ENCODE measurements around the gene CREB5.
"Not testable (repeated sequence)": the region's sequence is repeated elsewhere in the genome, so short reads cannot be mapped to it uniquely, and the experiment has no call there.

CREB5 gene

DNA sequence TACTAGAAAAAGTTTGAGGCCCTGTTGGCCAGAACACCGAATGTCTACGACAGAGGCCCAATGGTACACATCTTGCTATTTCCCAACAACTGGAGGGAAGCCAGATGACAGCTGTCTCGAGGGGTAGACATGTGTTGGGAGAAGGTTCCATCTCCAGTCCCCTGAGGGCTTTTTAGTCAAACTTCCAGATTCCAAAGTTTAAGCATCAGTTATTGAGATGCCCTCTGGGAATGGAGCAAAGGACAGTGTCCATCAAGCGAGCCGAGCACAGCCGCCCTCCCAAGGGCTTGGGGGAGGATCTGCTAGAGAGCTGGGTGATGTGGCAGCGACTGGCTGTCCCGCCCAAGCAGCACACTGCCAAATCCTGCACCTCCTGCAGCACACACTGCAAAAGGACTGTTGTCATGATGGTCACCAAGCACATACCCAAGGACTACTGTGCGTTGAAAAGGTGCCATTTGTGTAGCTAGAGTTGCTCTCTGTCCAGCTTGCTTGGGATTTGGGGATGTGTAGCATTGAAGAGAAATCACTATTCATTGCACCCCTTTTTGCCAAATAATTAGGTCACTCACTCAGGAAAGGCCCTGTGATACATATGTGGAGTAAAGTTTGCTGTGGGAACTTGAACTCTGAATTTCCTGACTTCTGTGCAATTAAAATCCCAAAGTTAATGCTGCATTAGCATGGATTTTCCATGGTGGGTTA is 381.2 kb downstream of the CREB5 start:
- no peak for DNase-seq

DNA sequence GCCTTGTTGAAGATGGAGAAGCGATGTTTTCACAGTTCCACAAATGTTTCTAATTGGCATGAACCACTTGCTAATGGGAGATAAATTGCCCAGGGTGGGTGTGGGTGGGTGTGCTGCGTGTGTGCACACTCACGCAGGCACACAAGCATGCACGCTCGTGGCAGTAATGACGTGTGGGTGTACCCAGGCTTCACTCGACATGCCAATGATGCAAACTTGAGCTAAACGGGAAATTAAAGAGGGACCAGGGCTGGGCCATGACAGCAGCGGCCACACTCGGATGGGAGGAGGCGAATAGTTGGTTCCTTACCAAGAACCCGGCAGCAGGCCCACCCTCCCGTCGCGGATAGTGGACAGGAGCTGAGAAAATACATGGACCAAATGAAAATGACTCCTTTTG is 386.0 kb downstream of the CREB5 start:
- DNase-seq = no peak

DNA sequence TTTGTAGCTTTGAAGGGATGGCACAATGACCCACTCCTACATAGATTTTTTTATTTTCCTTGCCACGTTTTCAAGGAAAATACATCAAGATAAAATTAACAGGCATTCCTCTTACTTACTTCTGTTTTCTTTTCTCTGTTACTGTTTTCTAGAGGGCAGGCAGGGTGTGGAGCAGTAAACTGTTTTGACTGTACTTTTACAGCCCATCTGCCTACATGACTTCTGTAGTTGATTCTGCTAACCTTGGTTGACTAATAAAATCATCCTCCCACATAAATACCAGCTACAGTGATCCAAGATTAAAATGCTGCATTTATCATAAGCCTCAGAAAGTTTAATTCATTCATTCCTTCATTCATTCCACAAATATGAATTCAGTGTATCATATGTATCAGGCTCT is 387.3 kb downstream of the CREB5 start:
- no peak for DNase-seq

DNA sequence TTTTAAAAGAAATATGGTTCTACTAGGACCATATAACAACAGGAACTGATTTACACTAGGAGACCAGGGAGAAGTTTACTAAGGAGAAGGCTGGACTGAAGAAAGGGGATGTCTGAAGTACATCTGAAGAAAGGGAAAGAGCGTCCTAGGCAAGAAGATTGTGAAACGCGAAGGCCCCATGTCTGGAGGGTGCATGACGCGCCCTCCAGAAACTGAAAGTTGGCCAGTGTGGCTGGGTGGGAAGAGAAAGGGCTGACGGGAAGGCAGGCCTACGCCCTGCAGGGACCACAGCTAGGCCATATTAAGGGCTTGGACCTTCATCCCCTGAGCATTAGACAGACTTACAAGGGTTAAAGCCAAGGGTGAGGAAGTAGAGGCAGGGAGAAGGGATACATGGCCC is 387.8 kb downstream of the CREB5 start:
- no peak for DNase-seq

DNA sequence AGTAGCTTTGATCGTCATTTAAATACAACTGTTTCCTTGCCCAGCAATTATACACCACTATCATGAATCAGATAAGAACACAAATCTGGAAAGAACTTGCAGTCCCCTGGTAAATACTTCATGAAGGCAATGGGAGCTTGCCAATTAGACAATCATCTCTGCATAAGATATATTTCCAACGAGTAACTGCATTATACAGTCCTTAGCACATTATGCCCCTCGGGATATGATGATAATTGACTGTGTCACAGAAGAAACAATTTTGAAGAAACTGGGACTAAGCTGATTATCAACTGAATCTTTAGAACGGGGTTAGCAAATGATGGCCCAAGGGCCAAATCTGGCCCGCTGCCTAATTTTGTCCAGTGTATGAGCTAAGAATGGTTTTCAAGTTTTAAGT is 390.1 kb downstream of the CREB5 start:
- no peak for DNase-seq

DNA sequence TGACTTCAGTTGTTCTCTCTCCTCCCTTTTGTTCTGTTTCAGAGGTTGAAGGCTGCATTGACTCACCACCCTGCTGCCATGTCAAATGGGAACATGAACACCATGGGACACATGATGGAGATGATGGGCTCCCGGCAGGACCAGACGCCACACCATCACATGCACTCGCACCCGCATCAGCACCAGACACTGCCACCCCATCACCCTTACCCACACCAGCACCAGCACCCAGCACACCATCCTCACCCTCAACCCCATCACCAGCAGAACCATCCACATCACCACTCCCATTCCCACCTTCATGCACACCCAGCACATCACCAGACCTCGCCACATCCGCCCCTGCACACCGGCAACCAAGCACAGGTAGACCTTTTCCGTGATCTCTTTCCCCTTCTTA is 391.8 kb downstream of the CREB5 start:
- no peak for DNase-seq

DNA sequence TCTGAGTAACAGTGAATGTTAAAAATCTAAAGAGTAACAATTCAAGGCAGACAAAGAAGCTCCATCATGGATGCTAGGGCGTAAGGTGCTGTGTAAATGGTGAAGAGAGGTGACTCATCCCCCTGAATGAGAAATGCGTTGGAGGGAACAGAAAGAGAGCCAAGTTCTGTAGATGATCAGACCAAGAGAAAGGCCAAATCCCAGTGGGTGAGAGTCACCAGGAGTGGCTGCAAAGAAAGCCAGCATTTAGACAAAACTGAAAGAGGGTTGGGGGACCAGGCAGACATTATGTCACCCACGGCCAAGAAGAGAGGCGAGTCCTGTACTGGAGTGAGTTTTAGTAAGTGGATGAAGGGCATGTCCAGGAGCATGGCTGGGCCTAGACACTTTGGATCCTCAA is 392.7 kb downstream of the CREB5 start:
- DNase-seq = no peak

GRCh38 chr7:28806841-28807240 is 394.5 kb downstream of the CREB5 start:
- no peak for DNase-seq

DNA sequence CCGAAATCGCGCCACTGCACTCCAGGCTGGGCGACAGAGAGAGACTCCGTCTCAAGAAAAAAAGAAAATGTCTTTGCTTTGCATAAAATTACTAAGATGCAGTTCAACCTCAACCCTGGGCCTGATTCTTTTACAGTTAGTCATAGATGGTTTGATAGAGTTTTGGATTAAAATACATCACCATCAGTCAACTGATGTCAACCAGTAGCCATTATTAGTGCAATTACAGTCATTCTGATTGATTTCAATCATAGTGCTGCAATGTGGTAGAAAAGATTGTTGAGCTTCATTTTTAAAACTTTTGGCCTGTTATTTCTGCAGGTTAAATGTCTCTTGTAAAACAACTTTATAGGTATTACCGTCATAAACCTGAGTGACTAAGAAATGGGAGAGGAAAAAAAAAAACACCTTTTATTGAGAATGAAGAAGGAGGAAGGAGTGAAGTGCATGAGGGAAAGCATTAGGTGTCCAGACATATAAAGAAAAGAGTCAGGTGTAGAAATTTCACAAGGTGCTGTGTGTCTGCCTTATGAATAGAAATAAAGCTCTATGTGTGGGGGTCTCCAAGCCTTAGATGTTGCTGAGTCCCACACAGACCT is 395.2 kb downstream of the CREB5 start:
- no peak for DNase-seq

DNA sequence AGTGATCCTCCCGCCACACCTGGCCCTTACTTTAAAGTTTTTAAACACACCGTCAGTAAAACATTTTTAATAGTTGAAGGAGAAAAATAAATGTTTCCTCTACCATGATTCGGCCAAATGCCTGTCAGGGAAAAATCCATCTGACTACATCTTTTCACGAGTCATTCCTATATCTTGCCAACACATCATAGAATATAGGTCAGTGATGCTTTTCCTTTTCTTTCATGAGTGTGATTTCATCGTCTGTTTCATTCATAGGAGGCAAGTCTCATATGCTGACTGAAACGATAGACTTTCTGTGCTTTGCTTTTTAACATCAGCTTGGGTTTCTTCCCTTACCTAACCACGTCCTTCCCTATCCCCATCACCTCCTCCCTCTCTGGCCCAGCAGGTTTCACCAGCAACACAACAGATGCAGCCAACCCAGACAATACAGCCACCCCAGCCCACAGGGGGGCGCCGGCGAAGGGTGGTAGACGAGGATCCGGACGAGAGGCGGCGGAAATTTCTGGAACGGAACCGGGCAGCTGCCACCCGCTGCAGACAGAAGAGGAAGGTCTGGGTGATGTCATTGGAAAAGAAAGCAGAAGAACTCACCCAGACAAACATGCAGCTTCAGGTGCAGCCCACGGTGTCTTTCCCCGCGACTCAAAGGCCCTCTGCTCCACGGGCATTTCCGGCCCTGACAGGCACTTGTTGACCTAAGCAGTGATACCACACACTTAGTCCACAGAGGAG is 396.6 kb downstream of the CREB5 start:
- DNase-seq = no peak

GRCh38 chr7:28811008-28811407 is 398.7 kb downstream of the CREB5 start:
- DNase-seq = no peak

- no peak for DNase-seq
Measured at GRCh38 chr7:28811701-28812430, 399.5 kb downstream of the CREB5 start.

- no peak for DNase-seq
Measured at GRCh38 chr7:28812616-28813015, 400.3 kb downstream of the CREB5 start.

DNA sequence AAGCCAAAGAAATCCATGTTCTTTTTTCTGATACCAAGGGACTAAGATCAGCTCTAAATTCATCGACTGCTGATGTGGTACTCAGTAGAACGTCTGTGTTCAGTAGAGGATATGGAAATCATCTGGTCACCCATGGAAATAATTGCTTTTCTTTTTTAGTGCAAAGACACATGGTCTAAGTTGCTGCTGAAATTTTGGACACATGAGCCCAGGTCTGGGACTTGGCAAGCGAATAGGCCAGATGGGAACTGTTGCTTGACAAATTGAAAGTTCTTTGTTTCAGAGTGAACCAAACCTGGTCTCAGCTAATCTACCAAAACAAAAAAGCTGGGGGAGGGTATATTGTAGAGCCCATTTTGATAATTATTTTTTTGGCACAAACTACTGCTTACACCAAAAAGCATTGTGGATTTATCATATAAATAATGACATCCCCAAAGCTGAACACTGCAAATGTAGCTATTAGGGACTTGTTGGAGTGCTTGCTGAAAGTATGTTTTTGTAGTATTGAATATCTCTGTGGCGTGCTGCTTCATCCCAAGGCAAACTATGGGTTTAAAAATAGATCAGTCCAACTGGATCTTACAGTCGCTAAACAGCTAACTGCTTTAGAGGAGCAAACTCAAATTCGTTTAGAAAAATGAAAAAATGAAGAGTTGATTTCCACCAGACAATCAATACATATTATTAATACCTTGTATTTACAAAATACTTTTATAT is 401.1 kb downstream of the CREB5 start:
- DNase-seq = no peak

DNA sequence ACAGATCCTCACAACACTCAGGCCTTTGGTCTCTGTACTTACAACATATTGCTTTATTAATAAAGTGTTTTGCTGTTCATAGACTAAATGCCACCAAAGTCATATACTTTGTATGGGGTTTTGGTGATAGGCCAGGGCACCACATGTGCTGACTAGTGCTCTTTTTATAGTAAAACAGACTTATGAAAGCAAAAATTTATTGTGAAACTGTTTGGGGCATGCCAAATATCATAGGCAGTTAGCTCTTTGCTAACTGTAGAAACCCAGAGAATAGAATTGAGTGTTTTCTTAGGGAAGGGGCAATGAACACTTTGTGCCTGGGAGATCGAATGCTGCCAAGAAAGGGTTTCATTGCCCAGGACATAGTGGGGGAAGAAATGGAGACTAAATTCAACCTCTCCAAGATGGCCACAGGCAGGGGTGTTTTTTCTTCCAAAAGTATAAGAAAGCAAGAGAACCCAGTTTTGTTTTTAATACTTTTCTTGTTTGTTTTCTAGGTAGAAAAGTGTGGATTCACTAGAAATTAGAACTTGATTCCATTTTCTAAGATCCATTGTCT is 403.1 kb downstream of the CREB5 start:
- no peak for DNase-seq

DNA sequence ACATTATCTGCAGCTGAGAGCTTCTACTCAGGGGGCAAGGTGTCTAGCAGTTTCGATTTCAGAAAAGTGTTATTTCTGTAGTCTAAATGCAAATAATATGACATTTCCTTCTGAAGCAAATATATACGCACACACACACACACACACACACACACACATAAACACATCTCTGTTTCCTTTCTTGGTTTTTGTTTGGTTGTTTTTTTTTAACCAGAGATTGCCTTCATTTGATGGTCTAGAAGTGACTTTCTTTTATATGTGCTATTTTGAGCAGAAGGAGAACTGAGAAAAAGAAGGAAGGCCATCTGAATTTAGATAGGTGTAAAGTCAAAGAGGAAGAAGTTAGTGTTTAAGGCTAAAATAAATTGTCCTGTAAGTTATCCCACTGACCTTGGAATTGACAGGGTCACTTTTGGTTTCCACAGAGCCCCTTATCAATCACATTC is 403.6 kb downstream of the CREB5 start:
- DNase-seq = no peak

DNA sequence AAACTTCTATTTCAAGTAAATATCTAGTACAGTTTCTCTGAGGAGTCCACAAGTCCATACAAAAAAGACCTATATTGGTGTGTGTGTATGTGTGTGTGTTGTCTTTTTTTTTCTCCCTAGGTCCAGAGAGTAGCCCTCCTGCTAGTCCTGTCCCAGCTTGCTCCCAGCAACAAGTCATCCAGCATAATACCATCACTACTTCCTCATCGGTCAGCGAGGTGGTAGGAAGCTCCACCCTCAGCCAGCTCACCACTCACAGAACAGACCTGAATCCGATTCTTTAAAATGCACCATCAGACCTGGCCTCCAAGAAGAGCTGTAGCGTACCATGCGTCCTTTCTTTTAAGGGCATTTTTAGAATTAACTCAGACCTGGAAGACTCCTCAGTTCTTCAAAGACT is 406.7 kb downstream of the CREB5 start:
- no peak for DNase-seq

DNA sequence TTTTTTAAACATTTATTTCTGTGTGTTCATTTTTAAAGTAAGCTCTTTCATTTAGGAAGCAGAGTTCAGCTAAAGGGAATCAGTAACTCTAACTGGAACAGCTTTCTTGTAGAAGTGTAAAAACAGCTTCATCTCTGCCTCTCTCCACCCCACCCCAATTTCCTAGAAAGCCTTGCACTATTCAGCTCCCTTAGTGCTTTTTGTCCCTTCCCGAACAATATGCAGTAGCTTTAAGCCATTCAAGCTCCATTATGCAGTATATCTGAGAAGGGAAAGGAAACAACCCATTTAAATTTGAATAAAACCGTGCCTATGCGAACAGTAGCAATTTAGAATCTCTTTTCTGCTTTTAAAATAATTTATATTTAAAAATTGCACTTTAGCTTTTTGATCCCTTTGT is 411.3 kb downstream of the CREB5 start:
- DNase-seq = no peak

- DNase-seq = not testable (repeated sequence)
Measured at GRCh38 chr7:28825817-28826448, 413.6 kb downstream of the CREB5 start.

DNA sequence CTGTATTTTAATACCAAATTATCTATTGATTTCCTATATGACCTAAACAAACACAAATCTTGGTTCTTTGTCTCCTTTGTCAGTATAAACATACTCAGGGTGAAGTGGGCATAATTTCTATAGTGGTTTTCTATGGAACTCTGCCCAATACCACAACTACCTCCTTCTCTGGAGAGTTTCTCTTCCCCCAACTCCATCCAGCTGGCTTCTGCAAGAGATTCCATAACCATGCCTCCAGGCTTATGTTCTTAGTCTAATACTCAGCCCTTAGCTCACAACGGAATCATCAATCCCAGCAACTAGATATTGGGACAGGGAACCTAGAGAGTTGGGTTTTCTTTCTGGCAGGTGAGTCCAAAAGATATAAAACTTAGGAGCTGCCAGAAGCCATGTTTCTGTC is 418.5 kb downstream of the CREB5 start:
- DNase-seq = no peak

GRCh38 chr7:28832669-28833068 is 420.4 kb downstream of the CREB5 start:
- DNase-seq = no peak

DNA sequence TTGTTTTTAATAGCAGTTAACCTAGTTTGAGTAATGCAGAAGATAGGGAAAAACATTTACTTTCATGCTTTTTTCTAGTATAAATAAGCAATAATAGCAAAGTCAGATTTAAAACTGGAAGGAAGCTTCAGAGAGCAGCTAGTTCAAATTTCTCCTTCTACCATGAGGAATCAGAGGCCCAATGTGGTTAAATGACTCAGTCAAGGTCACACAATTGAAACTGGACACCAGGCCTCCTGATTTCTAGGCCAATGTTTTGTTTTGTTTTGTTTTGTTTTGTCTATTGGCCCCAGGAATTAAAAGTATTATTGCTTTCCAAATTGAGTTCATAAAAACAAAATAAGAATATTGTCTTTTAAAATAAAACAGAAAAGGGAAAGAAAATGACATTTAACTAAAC is 423.5 kb downstream of the CREB5 start:
- no peak for DNase-seq
